GM19328 (cell line): Measurements from ENCODE around the gene QRFP.

Experiments
- ATAC-seq: cut with Tn5 transposase; IDR thresholded peaks from one replicate; pipeline ENCODE4 v1.9.1; 2021; ENCODE audit warnings: mild to moderate bottlenecking, moderate library complexity; ENCODE audit not compliant: unreplicated experiment

Gene QRFP

GRCh38 chr9:130878295-130878694 lies 18.3 kb downstream of the QRFP start:
- no peak for ATAC-seq

- no peak for ATAC-seq
Measured at GRCh38 chr9:130877300-130877699, 19.3 kb downstream of the QRFP start.

- ATAC-seq = no peak
Measured at GRCh38 chr9:130874783-130875182, 21.8 kb downstream of the QRFP start.

DNA sequence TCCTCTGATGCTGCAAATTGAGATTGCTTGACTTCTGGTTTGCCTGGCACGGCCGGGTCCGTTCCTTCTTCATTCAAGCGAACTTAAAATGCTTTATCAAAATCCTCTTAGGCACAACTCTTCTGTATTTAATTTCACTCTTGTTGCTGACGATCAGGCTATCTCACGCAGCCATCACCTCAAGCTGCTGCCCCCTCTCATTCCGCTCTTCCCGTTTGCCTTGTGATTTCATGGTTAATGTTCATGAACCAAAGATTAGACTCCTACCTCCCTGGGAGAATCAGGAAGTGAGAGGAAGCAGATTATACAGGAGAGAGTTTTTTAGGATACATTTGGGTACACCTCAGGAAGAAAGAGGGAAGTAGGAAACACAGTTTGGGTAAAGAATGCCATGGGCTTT lies 22.6 kb downstream of the QRFP start:
- no peak for ATAC-seq

GRCh38 chr9:130872912-130873503 lies 23.6 kb downstream of the QRFP start:
- no peak for ATAC-seq

- ATAC-seq = no peak
Measured at GRCh38 chr9:130872508-130872907, 24.1 kb downstream of the QRFP start.

DNA sequence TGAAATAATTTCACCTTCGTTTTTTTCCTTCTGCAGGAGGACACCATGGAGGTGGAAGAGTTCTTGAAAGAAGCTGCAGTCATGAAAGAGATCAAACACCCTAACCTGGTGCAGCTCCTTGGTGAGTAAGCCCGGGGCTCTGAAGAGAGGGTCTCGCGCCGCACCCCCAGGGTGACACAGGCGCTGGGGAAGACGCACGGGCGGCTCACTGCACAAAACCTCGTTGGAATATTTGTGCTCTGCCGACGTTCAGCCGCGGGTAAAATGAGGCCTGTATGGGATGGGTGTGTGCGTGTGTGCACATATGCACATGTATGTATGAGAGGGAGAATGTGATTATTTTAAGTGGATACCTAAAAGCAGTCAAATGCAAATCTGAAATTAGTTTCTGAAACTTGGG lies 24.5 kb downstream of the QRFP start:
- no peak for ATAC-seq

- no peak for ATAC-seq
Measured at GRCh38 chr9:130871395-130872062, 25.1 kb downstream of the QRFP start.

DNA sequence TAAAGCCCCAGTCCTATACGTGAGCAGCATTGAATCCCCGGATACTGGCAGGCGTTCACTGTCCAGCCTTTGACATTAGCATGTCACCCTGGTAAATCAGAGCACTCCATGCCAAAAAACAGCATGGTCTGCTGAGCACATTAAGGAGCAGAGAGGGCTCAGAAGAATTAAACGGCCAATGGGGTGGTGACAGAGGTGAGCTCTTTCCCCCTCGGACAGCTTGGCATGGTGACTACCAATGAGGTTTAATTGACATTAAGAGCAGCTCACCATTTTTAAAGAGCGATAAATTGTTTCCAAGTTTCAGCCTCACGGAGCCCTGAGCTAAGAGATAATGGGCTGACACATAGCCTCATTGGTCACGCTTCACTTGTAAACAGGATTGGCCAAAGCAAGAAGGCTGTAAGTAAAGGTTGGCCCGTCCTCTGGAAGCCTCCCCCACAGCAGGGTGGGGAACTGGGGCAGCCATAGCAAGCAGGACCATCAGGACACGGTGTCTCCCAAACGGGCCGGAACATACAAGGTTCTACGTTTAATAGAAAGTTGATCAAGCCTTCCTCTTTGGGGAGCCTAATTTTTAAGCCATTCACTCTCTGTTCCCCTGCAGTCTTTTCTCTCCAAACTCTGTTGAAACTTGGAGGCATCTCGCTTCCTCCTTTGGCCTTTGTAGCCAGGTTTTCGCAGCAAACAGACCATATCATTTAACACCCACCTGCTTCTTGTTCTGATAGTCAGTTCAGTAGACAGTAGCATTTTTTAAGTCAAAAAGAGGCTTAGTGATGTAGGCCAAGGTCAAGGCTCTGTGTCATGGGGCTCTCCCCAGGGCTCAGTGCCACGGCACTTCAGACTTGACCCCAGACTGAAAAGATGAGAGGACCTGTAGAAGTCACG lies 25.9 kb downstream of the QRFP start:
- ATAC-seq = no peak

DNA sequence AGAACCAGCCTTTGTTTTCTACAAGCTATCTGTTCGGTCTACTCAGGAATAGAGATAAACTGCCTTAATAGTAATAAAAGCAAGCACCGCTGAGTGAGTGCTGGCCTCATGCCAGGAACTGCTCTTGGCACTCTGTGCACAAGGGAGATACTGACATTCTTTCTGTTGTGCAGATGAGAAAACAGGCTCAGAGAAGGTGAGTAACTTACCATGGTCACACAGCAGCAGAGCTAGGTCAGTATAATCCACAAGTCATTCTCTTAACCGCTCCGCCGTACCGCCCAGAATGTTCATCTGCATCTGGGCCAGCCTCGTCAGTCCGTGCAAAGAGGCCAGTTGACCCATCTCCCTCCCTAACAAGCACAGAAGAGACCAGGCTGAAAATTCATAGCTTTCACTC lies 27.4 kb downstream of the QRFP start:
- no peak for ATAC-seq

- ATAC-seq = no peak
Measured at GRCh38 chr9:130868230-130868629, 28.4 kb downstream of the QRFP start.

GRCh38 chr9:130867556-130867955 lies 29.1 kb downstream of the QRFP start:
- no peak for ATAC-seq

DNA sequence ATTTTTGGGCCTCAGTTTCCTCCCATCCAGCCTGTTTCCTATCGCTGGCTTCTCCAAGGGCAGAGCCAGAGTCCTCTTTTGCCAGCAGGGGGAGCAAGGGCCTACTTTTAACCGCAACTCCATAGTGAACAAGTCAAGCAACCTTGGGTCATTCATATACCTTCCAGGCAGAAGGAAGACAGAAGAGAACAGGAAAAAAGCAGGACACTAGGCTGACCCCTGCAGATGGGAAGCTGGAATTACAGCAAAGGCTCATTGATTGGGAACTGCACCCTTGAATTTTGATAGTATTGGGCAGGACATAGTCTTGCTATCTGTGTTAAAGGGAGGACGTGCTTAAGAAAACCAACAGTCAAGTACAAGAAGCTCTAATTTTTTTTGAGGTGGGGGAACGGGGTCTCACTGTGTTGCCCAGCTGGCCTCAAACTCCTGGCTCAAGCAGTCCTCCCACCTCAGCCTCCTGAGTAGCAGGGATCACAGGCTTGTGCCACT lies 30.1 kb downstream of the QRFP start:
- no peak for ATAC-seq

GRCh38 chr9:130865921-130866320 lies 30.7 kb downstream of the QRFP start:
- ATAC-seq = no peak

- no peak for ATAC-seq
Measured at GRCh38 chr9:130864541-130864940, 32.1 kb downstream of the QRFP start.

- no peak for ATAC-seq
Measured at GRCh38 chr9:130862747-130863146, 33.9 kb downstream of the QRFP start.

GRCh38 chr9:130862217-130862616 lies 34.4 kb downstream of the QRFP start:
- ATAC-seq = no peak

- ATAC-seq = no peak
Measured at GRCh38 chr9:130861372-130862180, 35.0 kb downstream of the QRFP start.

DNA sequence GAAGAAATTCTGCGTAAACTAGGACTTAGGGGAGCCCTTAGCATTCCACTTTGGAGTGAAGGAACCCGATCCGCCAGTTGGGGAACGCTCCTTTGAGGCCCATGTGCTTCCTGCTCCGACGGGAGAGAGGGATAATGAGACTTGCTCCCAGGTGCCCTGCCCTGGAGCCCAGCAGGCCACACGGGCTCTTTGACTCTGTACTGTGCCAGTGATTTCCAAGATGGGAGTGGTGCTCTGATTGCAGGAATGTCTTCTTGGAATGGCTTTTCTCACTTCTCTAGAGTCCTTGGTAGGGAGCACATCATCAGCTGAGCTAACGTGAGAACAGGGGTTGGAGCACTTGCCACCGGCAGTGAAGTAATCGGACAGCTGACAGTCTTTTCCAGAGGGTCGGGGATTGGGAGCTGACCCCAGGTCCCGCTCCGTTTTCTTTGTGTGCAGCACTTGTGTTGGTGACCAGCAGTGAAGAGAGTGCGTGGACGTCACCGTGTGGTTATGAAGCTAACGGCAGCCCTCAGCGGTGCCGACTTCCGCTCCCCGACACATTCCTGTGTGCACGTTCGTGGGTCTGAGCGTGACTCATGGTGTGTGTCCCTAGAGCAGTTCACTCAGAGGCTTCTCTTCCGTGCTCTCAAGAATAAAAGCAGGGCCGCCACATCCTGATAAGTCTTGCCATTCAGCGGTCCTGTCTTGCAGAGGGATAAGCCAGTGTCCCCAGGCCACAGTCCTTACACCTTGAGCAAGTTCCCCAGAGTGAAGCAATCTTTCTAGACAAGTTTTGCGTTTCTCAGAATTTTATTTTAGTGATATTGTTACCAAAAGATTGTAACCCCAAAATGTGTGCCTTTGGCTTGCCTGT lies 35.9 kb downstream of the QRFP start:
- ATAC-seq = no peak
